Endometrial microvascular endothelial cells (primary cell): ENCODE results near the gene SFSWAP. TPM values are rescaled to one million over a fixed set of nuclear protein-coding genes. Genes with fewer than 3 reads are reported as not detected.
"Not testable (repeated sequence)": the region's sequence is repeated elsewhere in the genome, so short reads cannot be mapped to it uniquely, and the experiment has no call there.

Experiments used
- in situ Hi-C: cut with HindIII; loops from 2 replicates; pipeline ENCODE4 v1.10.0; 2017; ENCODE audit warnings: low sequenced_read_pairs, low pct_unique_long_range_greater_than_20kb; ENCODE audit errors: inconsistent ontology term
- total RNA-seq: library from RNA; depleted of rRNA; stranded (reverse); fragments of >200 nt; gene quantifications from one replicate; pipeline ENCODE4 v1.2.3, GENCODE V29; 2015; ENCODE audit errors: inconsistent ontology term

Gene SFSWAP
- total RNA-seq, 1 donor from 2014 or later, result 17.6 TPM

GRCh38 chr12:131695968-131696367 is 14.9 kb upstream of the SFSWAP start:
- in situ Hi-C loops, result no loop called here

- in situ Hi-C loops, result no loop called here
These were observed 12.6 kb upstream of the SFSWAP start for GRCh38 chr12:131698286-131698685.

GRCh38 chr12:131699434-131699833 is 11.5 kb upstream of the SFSWAP start:
- in situ Hi-C loops, result no loop called here

GRCh38 chr12:131700271-131700670 is 10.6 kb upstream of the SFSWAP start:
- in situ Hi-C loops, result no loop called here

GRCh38 chr12:131701705-131702572 is 9.0 kb upstream of the SFSWAP start:
- in situ Hi-C loops, result no loop called here

- in situ Hi-C loops, result no loop called here
These were observed 8.4 kb upstream of the SFSWAP start for GRCh38 chr12:131702573-131702877.

GRCh38 chr12:131703161-131703560 is 7.7 kb upstream of the SFSWAP start:
- in situ Hi-C loops, result no loop called here

- in situ Hi-C loops, result no loop called here
These were observed 6.4 kb upstream of the SFSWAP start for GRCh38 chr12:131704509-131704908.

- in situ Hi-C loops, result not testable (repeated sequence)
These were observed 4.2 kb upstream of the SFSWAP start for GRCh38 chr12:131706709-131707108.

- in situ Hi-C loops, result no loop called here
These were observed 1.7 kb upstream of the SFSWAP start for GRCh38 chr12:131709226-131709625.

- in situ Hi-C loops, result no loop called here
These were observed 788 bp downstream of the SFSWAP start for GRCh38 chr12:131711551-131712205.

GRCh38 chr12:131713349-131713748 is 2.5 kb downstream of the SFSWAP start:
- in situ Hi-C loops, result no loop called here

GRCh38 chr12:131714759-131715158 is 3.9 kb downstream of the SFSWAP start:
- in situ Hi-C loops, result no loop called here

GRCh38 chr12:131716282-131716681 is 5.4 kb downstream of the SFSWAP start:
- in situ Hi-C loops, result no loop called here

- in situ Hi-C loops, result no loop called here
These were observed 9.4 kb downstream of the SFSWAP start for GRCh38 chr12:131720241-131720640.

GRCh38 chr12:131720921-131721320 is 10.0 kb downstream of the SFSWAP start:
- in situ Hi-C loops, result no loop called here

GRCh38 chr12:131721548-131721947 is 10.7 kb downstream of the SFSWAP start:
- in situ Hi-C loops, result no loop called here

- in situ Hi-C loops, result no loop called here
These were observed 12.6 kb downstream of the SFSWAP start for GRCh38 chr12:131723532-131723931.

GRCh38 chr12:131724534-131724933 is 13.6 kb downstream of the SFSWAP start:
- in situ Hi-C loops, result no loop called here

- in situ Hi-C loops, result no loop called here
These were observed 14.6 kb downstream of the SFSWAP start for GRCh38 chr12:131725503-131725902.
